H9 (cell line): ENCODE results near the gene INO80. TPM values are rescaled to one million over a fixed set of nuclear protein-coding genes. Genes with fewer than 3 reads are reported as not detected.

ENCODE experiments used
- DNase-seq: peaks from one replicate; pipeline ENCODE4 v3.0.0-alpha.2; 2017
- H2AFZ ChIP-seq: one replicate; pipeline ENCODE4 v1.6.1; 2013; ENCODE audit warnings: mild to moderate bottlenecking, low read length, control low read depth, moderate library complexity
- H2AK5ac ChIP-seq: 2 replicates; pipeline ENCODE4 v1.6.1; 2013; ENCODE audit warnings: low read length, control low read depth, mixed read lengths; ENCODE audit not compliant: insufficient read length
- H2BK120ac ChIP-seq: one replicate; pipeline ENCODE4 v1.6.1; 2013; ENCODE audit warnings: low read depth, mild to moderate bottlenecking, low read length, control low read depth, inconsistent platforms; ENCODE audit not compliant: poor library complexity, severe bottlenecking
- H2BK12ac ChIP-seq: 2 replicates; pipeline ENCODE4 v1.6.1; 2013; ENCODE audit warnings: low read length, control low read depth, mixed read lengths, low read depth; ENCODE audit not compliant: insufficient read length
- H2BK15ac ChIP-seq: 2 replicates; pipeline ENCODE4 v1.6.1; 2013; ENCODE audit warnings: low read depth, low read length, control low read depth
- H2BK20ac ChIP-seq: one replicate; pipeline ENCODE4 v1.6.1; 2013; ENCODE audit warnings: low read depth, mild to moderate bottlenecking, low read length, control low read depth, inconsistent platforms; ENCODE audit not compliant: poor library complexity, severe bottlenecking
- H2BK5ac ChIP-seq: 2 replicates; pipeline ENCODE4 v1.6.1; 2013; ENCODE audit warnings: low read length, control low read depth, mixed read lengths; ENCODE audit not compliant: insufficient read length
- H3K14ac ChIP-seq: 2 replicates; pipeline ENCODE4 v1.6.1; 2013; ENCODE audit warnings: low read length, control low read depth; ENCODE audit not compliant: insufficient read depth
- H3K18ac ChIP-seq: 2 replicates; pipeline ENCODE4 v1.6.1; 2013; ENCODE audit warnings: low read depth, mild to moderate bottlenecking, mixed read lengths, low read length, control low read depth; ENCODE audit not compliant: insufficient read length
- H3K23ac ChIP-seq: 2 replicates; pipeline ENCODE4 v1.6.1; 2013; ENCODE audit warnings: low read length, control low read depth, mixed read lengths, low read depth; ENCODE audit not compliant: insufficient read length
- H3K23me2 ChIP-seq: 2 replicates; pipeline ENCODE4 v1.6.1; 2013; ENCODE audit warnings: low read depth, mild to moderate bottlenecking, mixed read lengths, low read length, control low read depth; ENCODE audit not compliant: insufficient read length, poor library complexity, severe bottlenecking
- H3K27ac ChIP-seq: 2 replicates; pipeline ENCODE4 v1.5.1; 2013; ENCODE audit warnings: low read length, control low read depth, mixed read lengths, low read depth; ENCODE audit not compliant: insufficient read length
- H3K27me3 ChIP-seq: 2 replicates; pipeline ENCODE4 v1.6.1; 2013; ENCODE audit warnings: low read length, control low read depth, inconsistent platforms; ENCODE audit not compliant: insufficient read depth
- H3K4ac ChIP-seq: 2 replicates; pipeline ENCODE4 v1.6.1; 2013; ENCODE audit warnings: low read depth, mild to moderate bottlenecking, control low read depth, inconsistent platforms, low read length, moderate library complexity
- H3K4me1 ChIP-seq: 2 replicates; pipeline ENCODE4 v1.6.1; 2013; ENCODE audit warnings: low read length, control low read depth, inconsistent platforms; ENCODE audit not compliant: insufficient read depth
- H3K4me2 ChIP-seq: 2 replicates; pipeline ENCODE4 v1.6.1; 2013; ENCODE audit warnings: low read length, control low read depth, mixed read lengths; ENCODE audit not compliant: insufficient read length, insufficient read depth
- H3K56ac ChIP-seq: 2 replicates; pipeline ENCODE4 v1.6.1; 2013; ENCODE audit warnings: low read depth, mild to moderate bottlenecking, mixed read lengths, low read length, control low read depth; ENCODE audit not compliant: insufficient read length
- H3K79me1 ChIP-seq: 2 replicates; pipeline ENCODE4 v1.6.1; 2013; ENCODE audit warnings: low read depth, mild to moderate bottlenecking, moderate library complexity, low read length, control low read depth, inconsistent platforms; ENCODE audit not compliant: insufficient read depth, poor library complexity, severe bottlenecking
- H3K79me2 ChIP-seq: 2 replicates; pipeline ENCODE4 v1.6.1; 2013; ENCODE audit warnings: low read length, control low read depth, inconsistent platforms; ENCODE audit not compliant: insufficient read depth
- H3K9ac ChIP-seq: 2 replicates; pipeline ENCODE4 v1.6.1; 2013; ENCODE audit warnings: low read length, control low read depth, mixed read lengths; ENCODE audit not compliant: insufficient read length; ENCODE audit errors: extremely low read depth
- H3K9me3 ChIP-seq: one replicate; pipeline ENCODE4 v1.6.1; 2013; ENCODE audit warnings: low read depth, low read length, inconsistent platforms; ENCODE audit not compliant: control insufficient read depth
- H3T11ph ChIP-seq: one replicate; pipeline ENCODE4 v1.6.1; 2013; ENCODE audit warnings: mild to moderate bottlenecking, low read length, control low read depth, inconsistent platforms
- H4K20me1 ChIP-seq: one replicate; pipeline ENCODE4 v1.6.1; 2013; ENCODE audit not compliant: control insufficient read depth, insufficient read length, insufficient read depth
- H4K5ac ChIP-seq: 2 replicates; pipeline ENCODE4 v1.6.1; 2013; ENCODE audit warnings: low read depth, mild to moderate bottlenecking, mixed read lengths, low read length, control low read depth; ENCODE audit not compliant: insufficient read length
- H4K8ac ChIP-seq: replicated peaks from 2 replicates; pipeline ENCODE4 v1.6.1; 2013; ENCODE audit warnings: low read length, control low read depth, mixed read lengths, low read depth; ENCODE audit not compliant: insufficient read length
- H4K91ac ChIP-seq: 2 replicates; pipeline ENCODE4 v1.6.1; 2013; ENCODE audit warnings: low read depth, mild to moderate bottlenecking, moderate library complexity, mixed read lengths, low read length, control low read depth; ENCODE audit not compliant: insufficient read length
- H3K27ac Mint-ChIP-seq, 3 experiments: 2 replicates in 2 of 3; 3 replicates in 1 of 3; pipeline ENCODE4 v1.8.0; 2020 to 2021; ENCODE audit warnings: mixed read lengths in 3 of 3, mild to moderate bottlenecking in 1 of 3, moderate library complexity in 1 of 3
- H3K27me3 Mint-ChIP-seq: 2 replicates; pipeline ENCODE4 v1.8.0; 2021; ENCODE audit warnings: low read depth, mild to moderate bottlenecking, moderate library complexity, mixed read lengths
- H3K36me3 Mint-ChIP-seq, 3 experiments: 2 replicates in 2 of 3; 3 replicates in 1 of 3; pipeline ENCODE4 v1.8.0; 2020 to 2021; ENCODE audit warnings: low read depth in 3 of 3, mixed read lengths in 3 of 3; ENCODE audit not compliant: insufficient read depth in 1 of 3
- H3K4me1 Mint-ChIP-seq, 2 experiments: 2 replicates each; pipeline ENCODE4 v1.8.0; 2020; ENCODE audit warnings: mixed read lengths in 2 of 2
- H3K4me3 Mint-ChIP-seq, 2 experiments: 2 replicates in 1 of 2; 3 replicates in 1 of 2; pipeline ENCODE4 v1.8.0; 2020 to 2021; ENCODE audit warnings: mild to moderate bottlenecking in 2 of 2, mixed read lengths in 2 of 2, moderate library complexity in 1 of 2
- H3K9me3 Mint-ChIP-seq, 2 experiments: 2 replicates in 1 of 2; 3 replicates in 1 of 2; pipeline ENCODE4 v1.8.0; 2020; ENCODE audit warnings: mild to moderate bottlenecking in 2 of 2, mixed read lengths in 2 of 2, moderate library complexity in 1 of 2
- WGBS: extraction: QIAGEN DNeasy Blood & Tissue Kit; methylation state at CpG from one replicate; pipeline ENCODE4 v1.1.7; 2013; ENCODE audit warnings: missing lambda C conversion rate, low lambda C conversion rate, mixed read lengths; ENCODE audit not compliant: insufficient read length; ENCODE audit errors: extremely low coverage; 5-methylcytosine and 5-hydroxymethylcytosine counted together
- total RNA-seq: library from RNA; stranded (reverse); gene quantifications from 2 replicates; pipeline ENCODE4 v1.2.1, GENCODE V29; 2021
- TF ChIP-seq, protein P1 (sequence below): fragments of 200-600 bp; sonication (generic); conservative IDR thresholded peaks from 3 replicates; pipeline ENCODE4 v1.8.0; 2021; ENCODE audit warnings: antibody characterized with exemption, mild to moderate bottlenecking

INO80 gene
- total RNA-seq, 1 experiment from 2014 or later, result 29.2 TPM

DNA sequence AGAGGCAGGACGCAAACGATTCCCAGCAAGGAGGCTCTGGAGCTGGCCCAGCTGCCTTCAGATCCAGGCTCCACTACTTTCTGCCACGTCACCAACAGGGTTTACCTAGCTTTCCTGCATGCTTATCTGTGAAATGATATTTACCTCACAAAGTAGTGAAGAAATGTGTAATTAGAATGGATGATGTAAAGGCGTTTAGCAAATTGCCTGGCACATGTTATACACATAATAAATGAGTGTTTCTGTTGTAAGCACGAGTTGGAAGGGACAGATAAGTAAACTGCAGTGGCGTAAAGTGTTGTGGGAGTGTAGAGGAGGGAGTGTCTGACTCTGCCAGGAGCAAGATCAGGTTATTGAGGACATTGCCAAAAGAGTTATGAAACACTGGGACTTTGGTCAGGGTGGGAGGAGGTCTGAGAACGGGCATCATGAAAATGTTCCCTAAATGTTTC is 166.3 kb downstream of the INO80 start:
- no peak overlapping the region for H2BK15ac ChIP-seq
- no peak overlapping the region for H2BK20ac ChIP-seq
- no peak overlapping the region for H2AK5ac ChIP-seq
- H2AFZ ChIP-seq, result no peak overlapping the region
- peaks cover 18% of the 10 kb centered on the region for H3K23me2 ChIP-seq
- no peaks in the 10 kb centered on the region; a peak in 1 of 5 replicates for H3K9me3 Mint-ChIP-seq
- H3K56ac ChIP-seq, result no peak overlapping the region
- H4K20me1 ChIP-seq, result no peaks in the 10 kb centered on the region
- no peak overlapping the region for H4K8ac ChIP-seq
- TF ChIP-seq, protein P1, sequence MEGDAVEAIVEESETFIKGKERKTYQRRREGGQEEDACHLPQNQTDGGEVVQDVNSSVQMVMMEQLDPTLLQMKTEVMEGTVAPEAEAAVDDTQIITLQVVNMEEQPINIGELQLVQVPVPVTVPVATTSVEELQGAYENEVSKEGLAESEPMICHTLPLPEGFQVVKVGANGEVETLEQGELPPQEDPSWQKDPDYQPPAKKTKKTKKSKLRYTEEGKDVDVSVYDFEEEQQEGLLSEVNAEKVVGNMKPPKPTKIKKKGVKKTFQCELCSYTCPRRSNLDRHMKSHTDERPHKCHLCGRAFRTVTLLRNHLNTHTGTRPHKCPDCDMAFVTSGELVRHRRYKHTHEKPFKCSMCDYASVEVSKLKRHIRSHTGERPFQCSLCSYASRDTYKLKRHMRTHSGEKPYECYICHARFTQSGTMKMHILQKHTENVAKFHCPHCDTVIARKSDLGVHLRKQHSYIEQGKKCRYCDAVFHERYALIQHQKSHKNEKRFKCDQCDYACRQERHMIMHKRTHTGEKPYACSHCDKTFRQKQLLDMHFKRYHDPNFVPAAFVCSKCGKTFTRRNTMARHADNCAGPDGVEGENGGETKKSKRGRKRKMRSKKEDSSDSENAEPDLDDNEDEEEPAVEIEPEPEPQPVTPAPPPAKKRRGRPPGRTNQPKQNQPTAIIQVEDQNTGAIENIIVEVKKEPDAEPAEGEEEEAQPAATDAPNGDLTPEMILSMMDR, result no peak
- H3K36me3 Mint-ChIP-seq, result peaks cover 9 to 11% (median 9%) of the 10 kb centered on the region in 3 experiments
- no peak overlapping the region for H3K4ac ChIP-seq
- no peak overlapping the region for H3K14ac ChIP-seq
- H4K91ac ChIP-seq, result no peak overlapping the region
- H2BK5ac ChIP-seq, result no peak overlapping the region
- no peak overlapping the region for H2BK120ac ChIP-seq
- no peak overlapping the region for H2BK12ac ChIP-seq
- no peak for DNase-seq
- H3K4me2 ChIP-seq, result no peak overlapping the region
- WGBS, result no CpG with 5 or more reads among the region's 7 CpGs
- no peaks in the 10 kb centered on the region for H3K27me3 ChIP-seq
- no peak overlapping the region for H3K9ac ChIP-seq
- no peak overlapping the region for H3K4me3 Mint-ChIP-seq
- no peaks in the 10 kb centered on the region; the same call in 1 of the 2 replicates for H3K79me2 ChIP-seq
- H3T11ph ChIP-seq, result no peak overlapping the region
- no peaks in the 10 kb centered on the region for H3K9me3 ChIP-seq
- H3K79me1 ChIP-seq, result no peaks in the 10 kb centered on the region
- H3K4me1 ChIP-seq, result peaks cover 5% of the 10 kb centered on the region; the same call in 1 of the 2 replicates
- H3K23ac ChIP-seq, result no peak overlapping the region
- peaks cover 37 to 43% of the 10 kb centered on the region in 2 experiments for H3K4me1 Mint-ChIP-seq
- no peak overlapping the region for H4K5ac ChIP-seq
- no peak overlapping the region for H3K27ac ChIP-seq
- H3K27ac Mint-ChIP-seq, result no peak overlapping the region
- H3K27me3 Mint-ChIP-seq, result peaks cover 21% of the 10 kb centered on the region
- no peak overlapping the region for H3K18ac ChIP-seq
